RWPE1 (cell line): ENCODE measurements around the gene OR5B21.

Source experiments
- CTCF ChIA-PET: fragments of 350-600 bp; sonication (Branson Sonifier 250); formaldehyde crosslinking; extraction: SDS; loops from one replicate; lab custom pipeline; 2021; lab: Yijun Ruan, JAX
- POLR2A ChIA-PET: fragments of 400-600 bp; formaldehyde crosslinking; extraction: SDS; loops from one replicate; lab custom pipeline; 2020; ENCODE audit warnings: antibody characterized with exemption; ENCODE audit not compliant: low non-redundant PET; lab: Yijun Ruan, JAX
- DNase-seq: peaks from one replicate; pipeline ENCODE4 v3.0.0; 2012; ENCODE audit warnings: low spot score
- H3K27ac ChIP-seq: fragments of 450-650 bp; 2 replicates; pipeline ENCODE4 v1.5.1; 2017
- CTCF ChIP-seq: fragments of 450-650 bp; conservative IDR thresholded peaks from 2 replicates; pipeline ENCODE4 v1.5.1; 2017; ENCODE audit warnings: low read depth, mild to moderate bottlenecking

OR5B21 gene

GRCh38 chr11:58508005-58508404, at the start of gene OR5B21:
Gene OR5B21 (minus strand): TSS chr11:58508105. CDS start chr11:58508105, 0 bp downstream.
- ChIA-PET CTCF (interaction anchor here (0.6 kb wide), 1 partner anchor 11 kb away, joined by 3 read pairs; no protein-coding TSS in a partner anchor), POLR2A (no interaction called here)
- DNase-seq = no peak
- TF ChIP-seq CTCF = no peak
- no peak within 1 kb of the TSS for H3K27ac ChIP-seq

DNA sequence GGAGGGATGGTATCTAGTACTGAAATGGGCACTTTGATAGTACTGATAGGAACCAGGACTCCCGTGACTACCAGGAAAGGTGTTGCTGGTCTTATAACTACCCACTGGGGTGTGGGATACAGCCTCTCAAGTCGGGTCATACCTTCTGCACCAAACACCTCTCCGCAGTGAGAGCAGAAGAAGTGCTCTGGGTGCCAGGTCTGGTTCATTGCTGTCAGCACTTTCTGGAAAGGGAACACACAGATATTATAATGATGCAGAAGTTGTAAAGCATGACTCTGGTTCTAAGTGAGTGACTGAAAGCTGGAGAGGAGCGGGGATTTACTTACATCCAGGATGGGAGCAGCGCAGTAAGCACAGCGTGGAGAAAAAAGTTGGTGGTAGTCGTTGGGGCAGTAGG, 41.7 kb upstream of the OR5B21 start:
- no peak for DNase-seq
- ChIA-PET POLR2A (no interaction called here), CTCF (no interaction called here)
- no peak overlapping the region for H3K27ac ChIP-seq
- TF ChIP-seq CTCF = no peak

DNA sequence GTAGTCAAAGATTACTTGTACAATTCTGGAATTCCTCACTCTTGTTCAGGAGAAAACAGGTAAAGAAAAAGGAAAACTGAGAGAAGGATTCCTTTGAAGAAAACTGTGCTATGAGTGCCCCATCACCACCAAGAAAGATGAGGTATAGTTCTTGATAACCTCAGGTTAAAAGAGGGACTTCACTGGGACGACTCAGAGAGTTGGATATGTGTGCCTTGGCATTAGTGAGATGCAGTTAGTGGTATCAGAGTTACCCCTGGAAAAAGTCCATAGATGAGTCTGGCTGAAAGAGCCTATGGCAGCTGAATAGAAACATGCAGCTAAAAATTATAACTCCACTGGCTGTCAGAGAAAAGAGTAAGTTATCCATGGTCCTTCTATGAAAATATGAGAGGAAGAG, 38.9 kb upstream of the OR5B21 start:
- H3K27ac ChIP-seq = no peak overlapping the region
- CTCF ChIA-PET = no interaction called here
- no peak for TF ChIP-seq CTCF
- POLR2A ChIA-PET = no interaction called here
- no peak for DNase-seq

- ChIA-PET POLR2A (no interaction called here), CTCF (interaction anchor here (1.3 kb wide), 1 partner anchor 8 kb away, joined by 3 read pairs; no protein-coding TSS in a partner anchor)
- no peak for DNase-seq
- TF ChIP-seq CTCF = no peak
- no peak overlapping the region for H3K27ac ChIP-seq
Observed at GRCh38 chr11:58531865-58532341, 24.0 kb upstream of the OR5B21 start.

DNA sequence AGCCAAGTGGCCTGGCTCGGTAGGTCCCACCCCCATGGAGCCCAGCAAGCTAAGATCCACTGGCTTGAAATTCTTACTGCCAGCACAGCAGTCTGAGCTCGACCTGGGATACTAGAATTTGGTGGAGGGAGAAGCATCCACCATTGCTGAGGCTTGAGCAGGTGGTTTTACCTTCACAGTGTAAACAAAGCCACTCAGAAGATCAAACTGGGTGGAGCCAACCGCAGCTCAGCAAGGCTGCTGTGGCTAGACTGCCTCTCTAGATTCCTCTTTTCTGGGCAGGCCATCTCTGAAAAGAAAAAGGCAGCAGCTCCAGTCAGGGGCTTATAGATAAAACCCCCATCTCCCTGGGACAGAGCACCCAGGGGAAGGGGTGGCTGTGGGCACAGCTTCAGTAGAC, 22.3 kb upstream of the OR5B21 start:
- ChIA-PET POLR2A (no interaction called here), CTCF (no interaction called here)
- H3K27ac ChIP-seq = no peak overlapping the region
- no peak for DNase-seq
- TF ChIP-seq CTCF = no peak

DNA sequence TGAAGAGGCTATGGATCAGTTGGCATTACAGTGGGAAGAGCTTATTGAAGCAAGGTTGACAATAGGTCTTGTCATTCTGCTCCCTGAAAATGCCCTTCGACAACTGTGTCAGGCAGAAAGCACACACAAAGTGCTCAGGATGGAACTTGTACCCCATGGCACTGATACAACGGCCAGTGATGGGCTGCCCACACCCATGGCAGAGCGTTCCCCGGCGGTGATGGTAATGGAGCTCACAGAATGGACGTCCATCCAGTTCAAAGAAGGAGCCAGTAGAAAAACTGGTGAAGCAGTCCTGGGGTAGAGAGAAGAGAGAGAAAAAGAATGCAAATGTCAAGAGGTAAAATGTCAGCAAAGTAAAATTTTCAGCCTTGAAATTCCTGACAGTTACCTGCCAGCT, 19.5 kb upstream of the OR5B21 start:
- no peak overlapping the region for H3K27ac ChIP-seq
- CTCF ChIA-PET = no interaction called here
- POLR2A ChIA-PET = no interaction called here
- no peak for DNase-seq
- no peak for TF ChIP-seq CTCF
